MCF 10A (cell line): ENCODE data around the gene ADCY5. TPM values are rescaled to one million over a fixed set of nuclear protein-coding genes. Genes with fewer than 3 reads are reported as not detected.

Experiments
- BruUV-seq: library from RNA; stranded (reverse); fragments of 400-500 nt; replicated peaks from 2 replicates; lab custom pipeline; 2021; lab: Mats Ljungman, UMichigan
- CTCF ChIA-PET: fragments of 300-600 bp; sonication (Branson Sonifier 250); formaldehyde crosslinking; extraction: SDS; loops from one replicate; lab custom pipeline; 2021; ENCODE audit warnings: antibody characterized with exemption, inconsistent platforms; lab: Yijun Ruan, JAX
- POLR2A ChIA-PET: fragments of 300-600, 350-650 bp; sonication (Branson Sonifier 250); formaldehyde crosslinking; extraction: SDS; loops from one replicate; lab custom pipeline; 2020; ENCODE audit warnings: antibody characterized with exemption, inconsistent platforms; lab: Yijun Ruan, JAX
- DNase-seq: peaks from one replicate; pipeline ENCODE4 v3.0.0-alpha.2; 2018; ENCODE audit not compliant: unreplicated experiment
- H3K27ac Mint-ChIP-seq: one replicate; pipeline ENCODE4 v1.8.0; 2022; ENCODE audit warnings: mild to moderate bottlenecking, low read depth, mixed read lengths; ENCODE audit not compliant: unreplicated experiment
- H3K27me3 Mint-ChIP-seq: one replicate; pipeline ENCODE4 v1.8.0; 2022; ENCODE audit warnings: mixed read lengths; ENCODE audit not compliant: insufficient read depth, unreplicated experiment
- H3K36me3 Mint-ChIP-seq: one replicate; pipeline ENCODE4 v1.8.0; 2022; ENCODE audit warnings: mild to moderate bottlenecking, moderate library complexity, mixed read lengths; ENCODE audit not compliant: insufficient read depth, unreplicated experiment
- H3K4me1 Mint-ChIP-seq: one replicate; pipeline ENCODE4 v1.8.0; 2022; ENCODE audit warnings: mixed read lengths; ENCODE audit not compliant: insufficient read depth, unreplicated experiment
- H3K4me3 Mint-ChIP-seq: one replicate; pipeline ENCODE4 v1.8.0; 2022; ENCODE audit warnings: mild to moderate bottlenecking, moderate library complexity, mixed read lengths; ENCODE audit not compliant: unreplicated experiment
- H3K9me3 Mint-ChIP-seq: one replicate; pipeline ENCODE4 v1.8.0; 2022; ENCODE audit warnings: mixed read lengths; ENCODE audit not compliant: unreplicated experiment
- intact Hi-C: fragments of 100-400 bp; cut with micrococcal nuclease; formaldehyde crosslinking; loops from 2 replicates; pipeline ENCODE4 v1.14.1; 2022
- total RNA-seq: library from RNA; stranded (reverse); gene quantifications from 2 replicates; pipeline ENCODE4 v1.2.3, GENCODE V29; 2022
- TF ChIP-seq, protein P1 (sequence below): fragments of 200-600 bp; IDR thresholded peaks from one replicate; pipeline ENCODE4 v1.8.0; 2022; ENCODE audit warnings: antibody characterized with exemption, mild to moderate bottlenecking; ENCODE audit not compliant: unreplicated experiment

Gene ADCY5
- total RNA-seq, 1 experiment from 2014 or later = not detected

DNA sequence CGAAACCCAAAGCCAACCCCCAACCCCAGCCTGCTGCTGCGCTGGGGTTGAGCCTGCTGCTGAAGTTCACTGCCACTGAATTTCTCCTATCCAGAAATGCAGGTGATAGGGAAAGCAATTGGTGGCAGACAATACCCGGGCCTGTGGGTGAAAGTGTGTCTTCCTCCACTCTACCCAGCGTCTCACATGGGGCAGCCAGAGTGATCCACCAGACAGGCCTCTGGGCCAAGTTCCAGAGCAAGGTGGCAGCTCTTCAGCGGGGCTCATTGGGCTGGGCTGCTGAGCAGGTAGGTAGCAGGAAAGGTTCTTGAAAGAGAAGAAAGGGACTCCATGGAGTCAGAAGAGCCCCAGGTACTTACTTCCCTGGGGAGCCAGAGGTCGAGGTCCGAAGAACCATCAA lies 6.0 kb downstream of the ADCY5 start:
- H3K4me3 Mint-ChIP-seq = no peak overlapping the region
- TF ChIP-seq, protein P1, sequence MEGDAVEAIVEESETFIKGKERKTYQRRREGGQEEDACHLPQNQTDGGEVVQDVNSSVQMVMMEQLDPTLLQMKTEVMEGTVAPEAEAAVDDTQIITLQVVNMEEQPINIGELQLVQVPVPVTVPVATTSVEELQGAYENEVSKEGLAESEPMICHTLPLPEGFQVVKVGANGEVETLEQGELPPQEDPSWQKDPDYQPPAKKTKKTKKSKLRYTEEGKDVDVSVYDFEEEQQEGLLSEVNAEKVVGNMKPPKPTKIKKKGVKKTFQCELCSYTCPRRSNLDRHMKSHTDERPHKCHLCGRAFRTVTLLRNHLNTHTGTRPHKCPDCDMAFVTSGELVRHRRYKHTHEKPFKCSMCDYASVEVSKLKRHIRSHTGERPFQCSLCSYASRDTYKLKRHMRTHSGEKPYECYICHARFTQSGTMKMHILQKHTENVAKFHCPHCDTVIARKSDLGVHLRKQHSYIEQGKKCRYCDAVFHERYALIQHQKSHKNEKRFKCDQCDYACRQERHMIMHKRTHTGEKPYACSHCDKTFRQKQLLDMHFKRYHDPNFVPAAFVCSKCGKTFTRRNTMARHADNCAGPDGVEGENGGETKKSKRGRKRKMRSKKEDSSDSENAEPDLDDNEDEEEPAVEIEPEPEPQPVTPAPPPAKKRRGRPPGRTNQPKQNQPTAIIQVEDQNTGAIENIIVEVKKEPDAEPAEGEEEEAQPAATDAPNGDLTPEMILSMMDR = no peak
- no peak overlapping the region for H3K27ac Mint-ChIP-seq
- intact Hi-C loops = no loop called here
- no peak for DNase-seq
- ChIA-PET POLR2A (no interaction called here), CTCF (interaction anchor here (0.6 kb wide), 1 partner anchor 594 kb away, joined by 3 read pairs; no protein-coding TSS in a partner anchor)
- peaks cover 68% of the 10 kb centered on the region for H3K27me3 Mint-ChIP-seq
- no peaks in the 10 kb centered on the region for H3K9me3 Mint-ChIP-seq
- no TSS peak for BruUV-seq
- H3K36me3 Mint-ChIP-seq = no peaks in the 10 kb centered on the region
- no peaks in the 10 kb centered on the region for H3K4me1 Mint-ChIP-seq

DNA sequence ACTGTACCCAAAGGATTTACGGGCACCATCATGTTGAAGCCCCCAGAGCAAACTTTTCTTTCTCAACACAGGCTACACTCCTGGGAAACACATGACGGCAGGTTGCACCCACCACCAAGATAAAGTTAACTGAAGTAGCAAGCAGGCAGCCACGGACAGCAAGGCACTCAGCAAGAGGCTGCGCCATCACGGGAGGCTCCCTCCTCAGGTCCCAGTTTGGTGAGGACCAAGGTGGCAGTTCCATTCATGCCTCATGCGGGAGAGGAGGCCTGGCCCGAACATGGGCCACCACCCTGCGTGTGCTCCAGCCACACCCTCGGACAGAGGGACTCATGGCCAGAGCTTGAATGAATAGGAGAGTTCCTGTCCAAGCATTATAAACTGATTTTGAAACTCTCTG lies 6.8 kb downstream of the ADCY5 start:
- no peak overlapping the region for H3K27ac Mint-ChIP-seq
- CTCF ChIA-PET = interaction anchor here (0.6 kb wide), 1 partner anchor 17 kb away, joined by 4 read pairs; no protein-coding TSS in a partner anchor
- H3K27me3 Mint-ChIP-seq = peaks cover 72% of the 10 kb centered on the region
- TF ChIP-seq, protein P1 = no peak
- no peak overlapping the region for H3K4me3 Mint-ChIP-seq
- H3K36me3 Mint-ChIP-seq = no peaks in the 10 kb centered on the region
- no TSS peak for BruUV-seq
- no peak for DNase-seq
- no peaks in the 10 kb centered on the region for H3K4me1 Mint-ChIP-seq
- POLR2A ChIA-PET = no interaction called here
- intact Hi-C loops = no loop called here
- no peaks in the 10 kb centered on the region for H3K9me3 Mint-ChIP-seq

DNA sequence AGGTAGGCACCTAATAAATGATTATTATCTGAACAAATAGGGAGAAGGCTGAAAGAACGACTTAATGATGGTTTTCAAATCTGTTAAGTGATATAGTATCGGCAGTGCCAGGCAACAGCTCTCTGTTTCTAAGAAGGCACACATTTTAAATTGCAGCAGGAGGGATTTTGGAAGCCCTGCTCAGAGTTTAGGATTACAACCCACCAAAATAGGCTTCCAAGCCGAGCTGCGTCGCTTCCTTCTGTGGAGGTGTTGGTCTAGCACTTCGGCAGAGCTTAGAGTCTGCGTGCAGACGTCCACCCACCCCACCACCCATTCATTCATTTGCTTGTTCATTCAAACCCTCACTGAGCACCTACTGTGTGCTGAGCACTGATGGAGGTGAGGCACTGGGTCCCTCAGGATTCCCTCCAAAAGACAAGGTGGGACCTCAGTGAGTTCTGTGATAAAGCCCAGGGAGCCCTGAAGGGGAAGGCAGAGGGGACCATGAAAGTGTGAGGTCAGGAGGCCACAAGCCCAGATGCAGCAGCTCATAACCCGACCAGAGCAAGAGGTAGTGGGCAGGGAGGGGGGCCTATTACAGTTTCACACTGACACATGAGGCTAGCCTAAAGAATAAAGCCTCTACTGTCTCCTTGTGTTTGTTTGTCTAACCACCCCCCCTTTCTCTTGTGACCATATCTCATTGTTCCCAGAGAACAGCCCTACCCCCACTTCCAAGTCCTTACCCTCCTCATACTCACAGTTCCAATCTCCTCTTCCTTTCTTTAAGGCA lies 8.9 kb downstream of the ADCY5 start:
- peaks cover 56% of the 10 kb centered on the region for H3K27me3 Mint-ChIP-seq
- intact Hi-C loops = no loop called here
- TF ChIP-seq, protein P1 = no peak
- no peaks in the 10 kb centered on the region for H3K36me3 Mint-ChIP-seq
- no peak overlapping the region for H3K4me3 Mint-ChIP-seq
- BruUV-seq = no TSS peak
- H3K9me3 Mint-ChIP-seq = no peaks in the 10 kb centered on the region
- H3K4me1 Mint-ChIP-seq = no peaks in the 10 kb centered on the region
- ChIA-PET POLR2A (no interaction called here), CTCF (no interaction called here)
- no peak overlapping the region for H3K27ac Mint-ChIP-seq
- no peak for DNase-seq

DNA sequence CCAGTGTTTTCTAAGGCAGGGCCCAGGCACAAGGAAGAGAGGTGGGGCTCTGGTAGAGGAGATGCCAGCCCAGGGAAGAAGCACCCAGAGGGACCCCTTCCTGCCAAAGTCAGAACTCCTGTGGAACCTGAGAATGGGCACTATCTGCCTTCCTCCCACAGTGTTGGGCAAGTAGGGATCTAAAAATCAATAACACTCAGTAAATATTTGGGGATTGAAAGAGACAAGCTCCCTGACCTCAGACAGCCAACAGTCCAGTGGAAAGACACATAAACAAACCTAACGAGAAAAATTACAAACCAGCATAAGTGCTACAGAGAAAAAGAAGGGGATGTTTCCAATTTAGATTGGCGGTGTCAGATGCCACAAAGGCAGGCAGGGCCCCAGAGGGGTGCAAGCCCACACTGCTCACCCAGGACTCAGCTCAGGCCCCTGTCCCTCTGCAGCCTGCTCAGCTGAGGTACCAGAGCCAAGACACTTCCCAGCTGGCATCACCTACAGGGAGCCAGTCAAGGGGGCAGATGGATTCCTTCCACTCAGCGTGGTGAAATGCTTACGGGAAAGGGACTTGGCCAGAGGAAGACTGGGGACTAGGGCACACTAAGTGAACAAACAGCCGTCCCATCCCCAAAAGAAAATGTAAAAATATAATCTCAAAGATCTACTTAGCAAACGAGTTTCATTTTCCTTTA lies 15.9 kb downstream of the ADCY5 start:
- ChIA-PET CTCF (interaction anchor here (0.6 to 0.8 kb wide), 4 partner anchors 41 to 167 kb away, joined by 3 read pairs; no protein-coding TSS in a partner anchor), POLR2A (interaction anchor here (0.6 kb wide), 1 partner anchor 1255 kb away, joined by 3 read pairs; no protein-coding TSS in a partner anchor)
- TF ChIP-seq, protein P1 = no peak
- Mint-ChIP-seq H3K36me3 (no peaks in the 10 kb centered on the region), H3K27ac (no peak overlapping the region), H3K9me3 (no peaks in the 10 kb centered on the region), H3K4me1 (no peaks in the 10 kb centered on the region), H3K27me3 (peaks cover 66% of the 10 kb centered on the region), H3K4me3 (no peak overlapping the region)
- no peak for DNase-seq
- intact Hi-C loops = no loop called here
- BruUV-seq = no TSS peak
